CD4-positive, alpha-beta T cell treated with Interleukin-4 for 1 hour (primary cell): ENCODE data around the gene PLEKHG5.
A peak's percentile ranks its signal among the peaks of the same experiment; 100 is the strongest.

ENCODE experiments used
- DNase-seq, 2 donors: peaks; one replicate each; pipeline ENCODE4 v3.0.0-alpha.2; 2020 to 2022

PLEKHG5 gene

GRCh38 chr1:6509919-6510291 lies 18.4 kb upstream of the PLEKHG5 start:
- DNase-seq: no peak

- no peak for DNase-seq
Observed at GRCh38 chr1:6509220-6509918, 17.9 kb upstream of the PLEKHG5 start.

DNA sequence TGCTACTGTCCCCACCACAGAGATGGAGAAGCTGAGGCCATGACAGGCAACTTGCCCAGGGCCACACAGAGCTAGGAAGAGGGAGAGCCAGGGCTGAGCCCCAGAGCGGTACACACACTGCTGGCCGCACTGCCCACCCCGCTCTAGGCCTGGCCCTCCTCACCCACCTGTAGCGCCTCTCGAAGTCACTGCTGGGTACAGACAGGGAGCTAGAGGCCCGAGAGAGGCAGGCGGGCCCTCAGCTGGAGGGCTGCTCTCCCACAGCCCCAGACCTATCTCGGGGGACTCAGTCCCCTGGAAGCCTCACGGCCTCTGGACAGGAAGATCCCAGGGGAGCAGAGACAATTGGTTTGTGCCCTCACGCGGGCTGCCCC lies 17.3 kb upstream of the PLEKHG5 start:
- DNase-seq: no peak

DNA sequence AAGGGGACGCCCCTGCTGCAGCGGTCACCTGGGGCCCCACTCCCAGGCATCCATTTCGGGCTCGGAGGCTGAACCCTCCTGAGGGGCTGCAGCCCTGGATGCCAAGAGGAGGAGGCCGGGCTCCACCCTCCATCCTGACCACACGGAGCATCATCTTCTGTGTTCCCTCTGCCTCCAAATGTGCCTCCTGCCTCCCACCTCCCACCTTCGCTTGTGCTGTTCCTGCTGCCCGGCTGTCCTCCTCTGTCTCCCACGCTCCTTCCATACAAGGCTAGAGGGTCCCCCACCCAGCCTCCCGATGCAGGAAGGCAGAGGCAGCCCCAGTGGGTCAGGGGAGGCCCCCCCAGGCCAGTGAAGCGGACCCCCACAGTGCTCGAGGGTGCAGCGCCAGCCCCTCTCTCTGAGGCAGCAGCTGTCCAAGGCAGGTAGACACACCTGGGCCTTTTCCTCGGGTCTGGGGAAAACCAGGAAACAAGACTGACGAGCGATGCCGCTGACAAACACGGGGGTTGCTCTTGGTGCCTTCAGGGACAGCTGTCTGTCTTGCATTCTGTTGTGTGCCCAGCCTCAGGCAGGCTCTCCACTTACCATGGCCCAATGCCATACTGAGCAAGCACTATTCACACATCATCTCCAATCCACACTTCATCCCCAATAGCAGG lies 16.8 kb upstream of the PLEKHG5 start:
- DNase-seq: no peak

GRCh38 chr1:6507461-6507911 lies 16.0 kb upstream of the PLEKHG5 start:
- DNase-seq: no peak

GRCh38 chr1:6507037-6507428 lies 15.6 kb upstream of the PLEKHG5 start:
- no peak for DNase-seq

GRCh38 chr1:6506210-6507036 lies 15.0 kb upstream of the PLEKHG5 start:
- no peak for DNase-seq

- DNase-seq: no peak
Observed at GRCh38 chr1:6505367-6506209, 14.1 kb upstream of the PLEKHG5 start.

DNA sequence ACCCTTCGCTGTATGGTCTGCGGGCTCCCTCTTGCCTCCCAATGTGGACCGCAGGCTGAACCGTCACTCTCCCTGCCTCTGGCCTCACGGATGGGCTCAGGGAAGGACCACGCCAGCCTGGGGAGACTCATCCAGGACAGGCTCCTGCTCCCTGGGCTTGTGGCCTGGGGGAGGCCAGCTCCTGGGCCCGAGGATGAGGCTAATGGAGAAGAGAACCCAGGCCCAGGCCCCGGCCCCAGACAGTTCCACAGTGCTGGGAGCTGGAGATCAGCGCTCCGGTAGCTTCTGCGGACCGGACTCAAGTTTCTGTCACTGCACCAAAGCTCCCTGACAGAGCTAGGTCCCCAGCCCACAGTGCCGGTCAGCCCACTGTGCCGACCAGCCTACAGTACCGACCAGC lies 13.4 kb upstream of the PLEKHG5 start:
- DNase-seq: no peak

- no peak for DNase-seq
Observed at GRCh38 chr1:6503884-6504602, 12.6 kb upstream of the PLEKHG5 start.

DNA sequence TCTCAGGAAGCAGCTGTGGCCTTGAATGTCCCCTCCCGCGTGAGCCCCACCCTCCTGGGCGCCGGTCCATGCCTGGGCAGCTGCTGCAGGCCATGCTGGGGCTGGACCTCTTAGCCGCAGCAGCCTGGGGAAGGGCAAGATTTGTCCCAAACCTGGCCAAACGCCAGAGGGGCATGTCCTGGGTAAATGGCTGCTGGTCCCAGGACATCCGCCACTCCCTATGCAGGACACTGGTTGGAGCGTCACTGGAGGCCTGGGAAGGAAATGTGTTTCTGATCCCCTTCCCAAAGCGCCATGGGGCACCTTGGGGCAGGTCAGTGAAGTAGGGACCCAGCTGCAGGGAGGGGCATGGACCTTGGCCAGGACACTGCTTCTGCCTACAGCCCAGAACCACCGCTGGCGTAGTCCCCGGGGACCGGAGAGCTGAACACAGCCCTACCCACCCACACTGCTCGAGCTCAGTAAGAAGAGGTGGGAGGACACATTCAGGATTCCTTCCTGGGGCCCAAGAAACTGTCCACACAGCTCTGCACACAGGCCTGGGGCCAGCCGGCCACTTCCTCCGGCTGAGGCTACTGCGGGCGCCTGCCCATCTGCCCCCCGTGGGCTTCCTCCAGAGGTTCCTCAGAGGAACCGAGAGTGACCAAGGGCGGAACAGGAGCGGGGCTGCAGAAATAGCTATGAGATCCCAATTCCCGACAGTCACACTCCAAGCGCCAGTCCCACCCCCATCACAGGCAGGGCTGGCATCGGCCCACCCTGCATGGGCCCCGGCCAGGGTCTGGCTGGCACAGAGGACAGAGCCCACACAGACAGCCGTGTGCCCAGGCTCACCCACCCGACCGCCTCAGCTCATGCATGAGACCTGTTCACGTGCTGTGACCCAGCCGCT lies 10.8 kb upstream of the PLEKHG5 start:
- no peak for DNase-seq

GRCh38 chr1:6501279-6501813 lies 9.9 kb upstream of the PLEKHG5 start:
- DNase-seq: no peak

GRCh38 chr1:6500544-6501278 lies 9.2 kb upstream of the PLEKHG5 start:
- DNase-seq: no peak

- DNase-seq: no peak
Observed at GRCh38 chr1:6499296-6499695, 7.8 kb upstream of the PLEKHG5 start.

DNA sequence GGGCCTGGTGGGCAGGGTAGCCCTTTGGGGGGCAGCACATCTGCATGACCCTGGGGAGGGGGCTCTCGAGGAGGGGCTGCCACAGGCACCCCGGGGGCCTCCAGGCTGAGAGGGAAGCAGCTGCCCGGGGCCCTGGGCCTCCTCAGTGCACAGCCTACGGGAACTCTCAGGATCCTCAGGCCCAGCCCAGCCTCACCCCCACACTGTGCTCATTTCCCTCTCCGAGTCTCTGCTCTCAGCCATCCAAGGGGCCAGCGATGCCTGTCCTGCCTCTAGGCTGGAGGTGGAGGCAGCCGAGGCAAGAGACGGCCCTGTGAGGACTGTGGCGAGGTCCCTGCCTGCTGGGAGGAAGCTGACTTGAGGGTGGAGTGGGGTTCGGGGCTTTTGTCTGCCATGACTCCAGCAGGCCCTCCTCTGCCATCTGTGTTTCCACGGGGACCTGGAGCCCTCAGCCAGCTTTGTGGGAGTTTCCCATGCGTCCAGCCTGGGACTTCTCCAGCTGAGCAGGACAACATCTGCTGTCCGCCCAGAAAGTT lies 7.2 kb upstream of the PLEKHG5 start:
- no peak for DNase-seq

GRCh38 chr1:6497867-6498575 lies 6.6 kb upstream of the PLEKHG5 start:
- DNase-seq: no peak

DNA sequence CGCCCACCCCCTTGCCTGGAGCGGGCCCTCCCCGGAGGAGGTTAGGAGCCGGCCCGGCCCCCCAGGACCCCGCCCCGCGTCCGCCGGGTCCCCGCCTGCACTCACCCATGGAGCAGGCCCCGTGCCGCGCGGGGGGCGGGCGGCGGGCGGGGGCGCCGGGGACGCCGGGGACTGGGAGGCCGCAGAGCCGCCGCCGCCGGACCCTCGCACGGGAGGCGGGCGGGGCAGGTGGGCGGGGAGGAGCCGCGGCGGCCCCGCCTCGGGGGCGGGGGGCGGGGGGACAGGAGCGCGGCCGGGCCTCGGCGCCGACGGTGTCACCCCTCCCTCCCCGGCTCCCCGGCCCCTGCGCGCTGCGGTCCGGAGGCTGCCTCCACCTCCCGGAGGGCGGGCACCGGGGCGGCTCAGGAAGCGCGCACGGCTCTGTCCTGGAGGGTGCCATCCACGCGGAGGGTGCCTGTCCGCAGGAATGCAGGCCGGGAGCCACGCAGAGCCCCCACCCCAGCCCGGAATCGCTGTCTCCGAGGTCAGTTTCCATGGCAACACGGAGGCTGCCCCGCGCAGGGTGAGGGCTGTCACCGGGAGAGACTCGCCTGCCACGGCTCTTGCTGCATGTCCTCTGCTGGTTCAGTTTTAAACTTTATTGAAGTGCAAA lies 5.9 kb upstream of the PLEKHG5 start:
- peak; percentile 54 to 57 for DNase-seq

GRCh38 chr1:6496890-6497214 lies 5.4 kb upstream of the PLEKHG5 start:
- no peak for DNase-seq

DNA sequence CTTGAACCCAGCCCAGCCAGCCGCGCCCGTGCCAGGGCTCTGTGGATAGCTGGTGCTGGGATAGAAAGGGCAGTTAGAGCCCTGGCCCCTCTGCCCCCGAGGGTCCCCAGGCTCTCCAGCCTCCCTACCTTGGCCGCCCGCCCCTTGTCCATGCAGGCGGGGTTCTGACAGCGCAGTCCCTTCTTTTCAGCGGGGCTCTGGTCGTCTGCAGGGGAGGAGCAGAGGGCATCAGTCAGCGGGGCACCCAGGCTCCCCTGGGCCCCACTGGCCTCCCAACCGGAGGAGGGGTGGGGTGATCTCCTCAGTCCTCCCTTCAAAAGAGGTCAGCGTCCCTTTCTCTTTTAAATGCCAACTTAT lies 4.9 kb upstream of the PLEKHG5 start:
- DNase-seq: no peak
